GM18520 (cell line): ENCODE results near the gene DTL.

ENCODE experiments used
- ATAC-seq: cut with Tn5 transposase; IDR thresholded peaks from one replicate; pipeline ENCODE4 v1.9.1; 2021; ENCODE audit not compliant: unreplicated experiment

Gene DTL

DNA sequence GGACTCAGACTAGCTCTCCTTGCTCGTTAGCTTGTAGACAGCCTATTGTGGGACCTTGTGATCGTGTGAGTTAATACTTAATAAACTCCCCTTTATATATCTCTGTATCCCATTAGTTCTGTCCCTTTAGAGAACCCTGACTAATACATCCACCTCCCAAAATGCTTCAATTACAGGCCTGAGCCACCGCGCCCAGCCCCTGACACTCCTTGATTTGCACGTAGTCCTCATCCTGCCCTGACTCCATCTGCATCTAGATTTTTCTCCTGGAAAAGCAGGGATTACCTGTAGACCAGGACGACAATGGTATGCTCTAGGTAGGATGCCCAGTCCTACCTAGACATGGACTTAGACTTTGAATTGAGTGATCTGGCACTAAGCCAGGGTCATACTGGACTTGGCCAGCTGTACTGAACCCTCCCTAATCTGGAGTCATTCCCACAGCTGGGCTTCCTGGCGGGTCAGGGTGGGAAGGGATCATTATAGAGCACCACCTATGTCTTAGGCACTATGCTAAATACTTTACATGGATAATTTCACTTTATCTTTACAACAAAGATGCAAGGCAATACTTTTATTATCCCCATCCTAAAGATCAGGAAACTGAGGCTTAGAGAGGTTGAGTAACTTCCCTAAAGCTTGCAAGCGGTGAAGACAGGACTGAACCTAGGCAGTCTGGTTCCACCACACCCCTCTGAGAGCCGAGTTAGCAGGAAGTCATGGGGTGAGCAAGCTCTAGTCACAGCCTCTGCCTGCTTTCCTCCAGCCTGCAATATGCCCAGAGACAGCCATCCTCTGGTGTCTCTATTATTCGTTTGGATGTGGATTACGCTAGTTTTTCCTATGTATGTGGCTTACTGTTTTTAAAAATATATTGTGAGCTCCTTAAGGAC is 89.4 kb downstream of the DTL start:
- no peak for ATAC-seq

DNA sequence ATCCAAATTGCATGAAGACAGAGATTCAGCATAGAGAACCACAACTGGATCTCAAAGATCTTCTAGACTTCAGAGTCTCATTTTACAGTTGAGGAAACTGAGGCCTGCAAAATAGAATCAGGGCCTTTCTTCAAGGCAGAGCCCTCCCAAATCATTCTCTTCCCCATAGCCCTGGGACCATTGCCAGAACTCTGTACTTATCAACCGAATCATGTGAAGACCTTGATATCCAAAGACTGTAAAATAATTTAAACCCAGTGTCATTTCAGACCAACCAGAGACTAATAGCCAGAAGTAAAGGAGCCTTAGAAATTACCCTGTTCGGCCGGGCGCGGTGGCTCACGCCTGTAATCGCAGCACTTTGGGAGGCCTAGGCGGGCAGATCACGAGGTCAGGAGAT is 90.1 kb downstream of the DTL start:
- no peak for ATAC-seq

DNA sequence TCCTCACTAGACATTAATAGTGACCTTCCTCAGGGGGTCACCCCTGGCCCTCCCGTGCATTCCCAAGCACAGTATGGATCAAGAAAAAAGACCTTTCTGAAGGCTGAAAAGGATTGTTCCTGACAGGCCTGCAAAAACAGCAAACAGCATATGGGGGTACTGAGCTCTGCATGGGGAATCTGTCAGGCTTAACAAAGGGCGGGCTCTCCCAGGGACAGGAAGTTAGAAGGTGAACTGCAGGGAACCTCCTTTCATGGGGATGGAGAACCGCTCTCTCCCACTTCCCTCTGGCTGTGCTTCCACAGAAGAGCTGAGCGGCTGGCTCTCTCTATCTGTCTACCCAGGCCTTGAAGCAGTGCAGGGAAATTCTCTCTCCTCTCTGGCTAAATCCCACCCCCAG is 91.7 kb downstream of the DTL start:
- no peak for ATAC-seq

DNA sequence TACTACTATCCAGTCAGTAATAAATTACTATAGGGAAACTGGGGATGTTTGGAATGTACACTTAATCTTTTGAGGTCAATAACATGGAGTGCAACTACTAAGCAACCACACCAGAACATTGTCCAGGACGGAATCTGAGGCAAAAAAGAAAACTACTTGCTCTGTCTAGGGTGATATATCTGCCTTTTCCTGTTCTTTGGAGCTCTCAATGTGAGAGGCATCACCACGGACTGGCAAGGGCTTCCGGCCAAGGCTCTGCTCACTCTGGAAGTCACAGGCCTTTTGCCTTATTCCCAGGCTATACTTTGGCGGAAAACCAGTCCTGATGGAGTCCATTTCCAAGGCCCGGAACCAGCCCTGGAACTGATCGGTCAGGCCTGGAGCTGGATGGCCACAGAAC is 94.2 kb downstream of the DTL start:
- no peak for ATAC-seq

DNA sequence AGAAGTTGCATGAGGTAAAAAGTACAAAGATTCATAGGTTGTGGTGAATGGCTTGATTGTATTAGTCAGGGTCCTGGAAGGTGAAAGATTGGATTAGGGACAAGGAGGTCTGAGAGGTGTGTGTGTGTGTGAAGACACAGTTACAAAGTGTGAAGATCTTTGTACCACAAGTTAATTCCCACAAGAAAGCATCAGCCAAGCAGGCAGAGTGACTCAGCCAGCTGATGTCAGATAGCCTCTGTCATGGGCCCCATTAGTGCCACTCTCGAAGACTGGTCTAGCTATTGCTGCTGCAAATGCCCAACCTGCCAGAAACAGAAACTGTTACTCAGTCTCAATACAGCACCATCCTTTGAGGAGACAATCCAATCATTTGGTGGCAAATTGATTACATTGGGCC is 96.5 kb downstream of the DTL start:
- no peak for ATAC-seq

DNA sequence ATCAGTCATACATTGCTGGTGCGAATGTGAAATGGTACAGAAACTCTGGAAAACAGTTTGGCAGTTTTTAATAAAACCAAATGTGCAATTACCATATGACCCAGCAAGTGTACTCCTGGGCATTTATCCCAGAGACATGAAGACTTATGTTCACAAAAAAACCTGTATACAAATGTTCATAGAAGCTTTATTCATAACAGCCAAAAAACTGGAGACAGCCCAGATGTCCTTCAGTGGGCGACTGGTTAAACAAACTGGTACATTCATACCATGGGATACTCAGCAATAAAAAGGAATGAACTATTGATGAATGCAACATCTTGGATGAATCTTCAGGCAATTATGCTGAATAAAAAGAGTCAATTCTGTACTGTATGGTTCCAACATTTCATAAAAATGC is 97.8 kb downstream of the DTL start:
- no peak for ATAC-seq

DNA sequence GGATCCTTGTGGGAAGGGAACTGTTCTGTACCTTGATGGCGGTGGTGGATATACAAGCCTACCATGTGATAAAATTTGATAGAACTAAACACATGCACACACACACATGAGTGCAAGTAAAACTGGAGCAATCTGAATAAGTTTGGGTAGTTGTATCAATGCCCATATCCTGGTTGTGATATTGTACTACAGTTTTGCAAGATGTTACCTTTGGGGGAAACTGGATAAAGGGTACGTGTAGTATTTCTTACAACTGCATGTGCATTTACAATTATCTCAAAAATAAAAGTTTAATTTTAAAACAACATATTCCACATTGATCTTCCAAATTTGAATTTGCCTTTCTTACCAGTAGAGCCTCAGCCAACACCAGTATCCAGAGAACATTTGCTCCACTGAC is 99.6 kb downstream of the DTL start:
- no peak for ATAC-seq

DNA sequence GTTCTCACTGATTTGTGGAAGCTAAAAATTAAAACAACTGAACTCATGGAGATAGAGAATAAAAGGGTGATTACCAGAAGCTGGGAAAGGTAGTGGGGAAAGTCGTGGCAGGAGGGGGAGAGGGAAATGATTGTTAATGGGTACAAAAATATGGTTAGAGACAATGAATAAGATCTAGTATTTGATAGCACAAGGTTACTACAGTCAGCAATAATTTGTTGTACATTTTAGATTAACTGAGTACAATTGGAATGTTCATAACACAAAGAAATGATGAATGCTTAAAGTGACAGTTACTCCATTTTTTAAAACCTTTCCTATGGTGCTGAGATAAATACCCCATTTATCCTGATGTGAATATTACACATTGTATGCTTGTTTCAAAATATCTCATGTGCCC is 102.3 kb downstream of the DTL start:
- no peak for ATAC-seq

DNA sequence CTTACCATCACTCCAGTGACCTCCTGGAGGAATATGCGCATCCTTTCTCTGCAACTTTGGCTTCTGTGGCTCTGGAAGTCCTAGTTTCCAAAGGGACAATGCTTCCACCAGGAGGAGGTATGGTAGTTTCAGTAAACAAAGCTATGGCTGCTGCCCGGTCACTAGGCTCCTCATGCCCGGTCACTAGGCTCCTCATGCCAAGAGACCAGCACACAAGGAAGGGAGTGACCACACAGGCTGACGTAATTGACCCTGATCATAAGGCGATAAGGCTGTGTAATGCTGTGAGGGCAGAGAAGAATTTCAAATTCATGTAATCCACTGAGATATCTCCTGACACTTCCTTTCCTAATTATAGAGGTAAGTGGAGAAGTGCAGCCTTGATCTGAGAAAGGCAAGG is 102.9 kb downstream of the DTL start:
- no peak for ATAC-seq

DNA sequence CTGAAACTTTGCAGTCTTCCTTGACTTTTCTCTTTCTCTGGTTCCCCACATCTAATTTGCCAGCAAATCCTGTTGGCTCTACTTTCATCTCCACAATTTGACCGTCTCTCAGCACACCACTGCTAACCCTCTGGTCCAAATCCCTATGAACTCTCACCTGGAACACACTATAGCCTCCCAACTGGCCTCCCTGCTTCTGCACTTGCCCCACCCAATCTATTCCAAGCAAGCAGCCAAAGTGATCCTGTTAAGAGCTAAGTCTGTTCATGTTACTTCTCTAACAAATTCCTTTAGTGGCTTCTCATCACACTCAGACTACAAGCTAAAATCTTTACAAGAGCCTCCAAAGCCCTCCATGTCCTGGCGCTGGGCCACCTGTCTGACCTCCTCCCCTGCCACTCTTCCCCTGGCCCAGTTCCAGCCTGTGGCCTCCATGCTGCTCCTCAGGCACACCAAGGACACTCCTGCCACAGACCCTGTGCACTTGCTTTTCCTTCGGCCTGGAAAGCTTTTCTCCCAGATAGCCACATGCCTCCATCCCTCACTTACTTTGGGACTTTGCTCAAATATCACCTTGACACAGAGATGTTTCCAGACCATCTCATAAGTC is 104.1 kb downstream of the DTL start:
- ATAC-seq, result no peak

DNA sequence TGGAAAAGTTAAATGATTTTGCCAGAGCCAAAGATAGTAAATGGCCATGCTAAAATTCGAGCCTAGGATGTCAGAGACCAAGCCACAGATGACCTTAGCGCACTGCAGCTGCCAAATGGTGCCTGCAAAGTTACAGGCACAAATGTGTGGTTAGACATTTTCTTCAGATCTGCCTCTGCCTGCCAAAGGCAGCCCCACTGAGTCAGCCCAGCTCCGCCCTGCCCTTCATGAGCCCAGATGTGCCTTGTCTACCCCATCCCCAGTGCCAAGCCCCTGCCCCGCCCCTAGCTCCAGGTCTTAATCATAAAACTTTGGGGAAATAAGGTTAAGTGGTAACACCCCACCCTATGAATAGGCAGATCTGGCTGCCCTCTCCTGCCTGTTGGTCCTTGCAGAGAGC is 105.9 kb downstream of the DTL start:
- no peak for ATAC-seq

DNA sequence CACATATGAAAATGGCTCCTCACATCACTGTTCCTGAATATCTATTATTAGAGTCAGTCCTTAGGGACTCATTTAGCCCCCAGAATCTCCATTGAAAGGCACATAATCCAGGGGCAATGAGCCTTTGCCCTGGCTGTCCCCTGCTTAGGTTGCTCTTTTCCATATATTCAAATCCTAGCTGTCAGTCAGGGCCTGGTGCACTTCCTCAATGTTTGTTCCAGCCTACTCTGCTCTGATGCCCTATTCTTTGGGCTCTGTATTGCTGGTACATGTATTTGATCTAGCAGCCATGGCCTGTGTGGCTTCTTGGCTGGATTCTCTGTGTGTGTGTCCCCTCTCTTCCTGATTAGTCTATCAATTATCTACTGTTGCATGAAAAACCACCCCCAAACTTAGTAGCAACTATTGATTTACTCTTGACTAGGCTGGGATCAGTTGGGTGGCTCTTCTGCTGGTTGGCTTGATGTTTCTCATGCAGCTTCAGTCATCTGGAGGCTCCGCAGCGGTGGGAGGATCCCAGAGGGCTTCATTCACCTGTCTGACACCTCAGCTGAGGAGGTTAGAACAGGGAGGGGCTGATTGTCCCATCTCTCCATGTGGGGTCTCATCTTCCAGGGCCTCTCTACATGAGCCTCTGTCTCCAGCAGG is 107.5 kb downstream of the DTL start:
- ATAC-seq, result no peak

DNA sequence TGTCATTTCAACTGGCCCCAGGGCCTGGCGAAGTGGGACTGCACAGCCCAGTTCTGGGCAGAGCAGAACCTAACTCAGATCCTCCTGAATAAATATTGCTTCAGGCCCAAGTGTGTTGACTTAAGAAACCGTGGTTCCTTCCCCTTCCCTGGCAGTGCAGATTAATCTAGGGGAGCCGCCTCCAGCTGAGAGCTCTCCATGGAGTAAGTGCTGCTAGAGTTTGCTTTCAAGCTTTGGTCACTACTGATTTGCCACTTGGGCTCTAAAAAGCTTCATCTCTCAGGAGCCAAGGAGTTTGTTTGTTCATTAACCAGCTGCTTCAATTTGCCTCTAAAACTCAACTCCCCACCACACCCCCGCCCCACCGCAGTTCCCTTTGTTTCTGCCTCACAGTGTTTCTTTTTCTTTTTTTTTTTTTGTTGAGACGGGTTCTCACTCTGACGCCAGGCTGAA is 112.1 kb downstream of the DTL start:
- ATAC-seq, result no peak

DNA sequence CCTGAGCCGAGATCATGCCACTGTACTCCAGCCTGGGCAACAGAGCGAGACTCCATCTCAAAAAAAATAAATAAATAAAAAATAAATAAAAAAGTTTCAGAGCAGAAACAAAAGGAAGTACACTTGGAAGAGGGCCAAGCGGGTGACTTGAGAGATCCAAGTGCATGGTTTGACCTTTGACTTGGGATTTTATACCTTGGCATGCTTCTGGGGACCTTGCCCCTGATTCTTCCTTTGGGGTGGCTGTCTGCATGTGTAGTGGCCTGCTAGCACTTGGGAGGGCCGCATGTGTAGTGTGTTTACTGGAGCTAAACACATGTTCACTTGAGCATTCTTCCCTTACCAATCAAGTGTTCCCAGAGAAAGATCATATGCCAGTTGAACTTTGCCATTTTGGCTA is 114.0 kb downstream of the DTL start:
- no peak for ATAC-seq

DNA sequence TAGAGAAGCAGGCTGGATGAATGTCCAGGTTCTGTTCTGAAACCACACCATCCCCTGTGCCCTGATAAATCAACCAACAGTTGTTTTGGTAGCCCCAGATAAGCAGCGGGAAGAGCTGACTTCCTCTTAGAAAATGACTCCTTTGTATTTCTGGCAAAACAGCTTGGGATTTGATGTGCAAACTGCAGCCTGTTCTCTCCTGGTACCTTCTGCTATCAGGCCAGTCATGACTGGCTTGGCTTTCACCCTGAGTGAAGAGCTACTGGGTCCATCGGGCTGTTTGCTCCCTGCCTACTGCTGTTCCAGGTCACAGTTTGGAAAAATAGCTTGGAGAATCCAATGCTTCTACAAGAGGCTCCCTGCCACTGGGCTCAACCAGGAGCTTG is 116.8 kb downstream of the DTL start:
- ATAC-seq, result no peak

DNA sequence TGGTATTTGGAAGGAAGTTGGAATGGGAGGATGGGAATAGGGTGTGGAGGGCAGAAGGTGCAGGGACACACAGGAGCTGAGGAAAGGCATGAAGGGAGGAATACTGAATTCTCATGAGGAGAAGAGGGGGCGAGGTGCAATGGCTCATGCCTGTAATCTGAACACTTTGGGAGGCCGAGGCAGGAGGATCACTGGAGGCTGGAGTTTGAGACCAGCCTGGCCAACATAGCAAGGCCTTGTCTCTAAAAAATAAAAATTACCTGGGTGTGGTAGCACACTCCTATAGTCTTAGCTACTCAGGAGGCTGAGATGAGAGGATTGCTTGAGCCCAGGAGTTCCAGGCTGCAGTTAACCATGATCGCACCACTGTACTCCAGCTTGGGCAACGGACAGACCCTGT is 117.3 kb downstream of the DTL start:
- ATAC-seq, result no peak

DNA sequence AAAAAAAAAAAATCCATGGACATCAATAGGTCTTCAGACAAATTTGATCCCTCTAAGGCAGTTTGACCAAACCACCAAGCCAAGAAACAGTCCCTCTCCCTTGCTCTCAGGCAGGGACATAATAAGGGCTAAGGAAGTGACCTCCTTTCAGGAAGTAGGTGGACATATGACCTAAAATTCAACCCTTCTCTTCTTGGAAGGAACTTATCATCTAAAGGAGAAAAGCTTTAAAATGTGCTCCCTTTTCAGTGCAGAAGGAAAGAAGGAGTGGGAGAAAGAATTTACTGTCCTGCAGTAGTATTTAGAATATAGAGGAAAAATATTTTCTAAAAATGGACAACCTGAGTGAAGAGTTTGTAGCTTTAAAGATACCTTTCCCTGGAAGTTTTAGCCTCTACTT is 118.1 kb downstream of the DTL start:
- ATAC-seq, result no peak
